GM18517 (cell line): ENCODE data around the gene HBZ.
"Not testable (repeated sequence)": the region's sequence is repeated elsewhere in the genome, so short reads cannot be mapped to it uniquely, and the experiment has no call there.

ENCODE experiments used
- ATAC-seq: cut with Tn5 transposase; IDR thresholded peaks from one replicate; pipeline ENCODE4 v1.9.1; 2021; ENCODE audit warnings: mild to moderate bottlenecking, moderate library complexity; ENCODE audit not compliant: unreplicated experiment

Gene HBZ

DNA sequence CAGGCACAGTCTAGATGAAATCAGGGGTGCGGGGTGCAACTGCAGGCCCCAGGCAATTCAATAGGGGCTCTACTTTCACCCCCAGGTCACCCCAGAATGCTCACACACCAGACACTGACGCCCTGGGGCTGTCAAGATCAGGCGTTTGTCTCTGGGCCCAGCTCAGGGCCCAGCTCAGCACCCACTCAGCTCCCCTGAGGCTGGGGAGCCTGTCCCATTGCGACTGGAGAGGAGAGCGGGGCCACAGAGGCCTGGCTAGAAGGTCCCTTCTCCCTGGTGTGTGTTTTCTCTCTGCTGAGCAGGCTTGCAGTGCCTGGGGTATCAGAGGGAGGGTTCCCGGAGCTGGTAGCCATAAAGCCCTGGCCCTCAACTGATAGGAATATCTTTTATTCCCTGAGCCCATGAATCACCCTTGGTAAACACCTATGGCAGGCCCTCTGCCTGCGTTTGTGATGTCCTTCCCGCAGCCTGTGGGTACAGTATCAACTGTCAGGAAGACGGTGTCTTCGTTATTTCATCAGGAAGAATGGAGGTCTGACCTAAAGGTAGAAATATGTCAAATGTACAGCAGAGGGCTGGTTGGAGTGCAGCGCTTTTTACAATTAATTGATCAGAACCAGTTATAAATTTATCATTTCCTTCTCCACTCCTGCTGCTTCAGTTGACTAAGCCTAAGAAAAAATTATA lies 25.7 kb downstream of the HBZ start:
- ATAC-seq: no peak

DNA sequence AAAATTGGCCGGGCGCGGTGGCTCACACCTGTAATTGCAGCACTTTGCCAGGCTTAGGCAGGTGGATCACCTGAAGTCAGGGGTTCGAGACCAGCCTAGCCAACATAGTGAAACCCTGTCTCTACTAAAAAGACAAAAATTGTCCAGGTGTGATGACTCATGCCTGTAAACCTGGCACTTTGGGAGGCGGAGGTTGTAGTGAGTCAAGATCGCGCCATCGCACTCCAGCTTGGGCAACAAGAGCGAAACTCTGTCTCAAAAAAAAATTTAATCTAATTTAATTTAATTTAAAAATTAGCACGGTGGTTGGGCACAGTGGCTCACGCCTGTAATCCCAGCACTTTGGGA lies 26.2 kb downstream of the HBZ start:
- no peak for ATAC-seq

GRCh38 chr16:179211-180092 lies 27.0 kb downstream of the HBZ start:
- ATAC-seq: no peak

DNA sequence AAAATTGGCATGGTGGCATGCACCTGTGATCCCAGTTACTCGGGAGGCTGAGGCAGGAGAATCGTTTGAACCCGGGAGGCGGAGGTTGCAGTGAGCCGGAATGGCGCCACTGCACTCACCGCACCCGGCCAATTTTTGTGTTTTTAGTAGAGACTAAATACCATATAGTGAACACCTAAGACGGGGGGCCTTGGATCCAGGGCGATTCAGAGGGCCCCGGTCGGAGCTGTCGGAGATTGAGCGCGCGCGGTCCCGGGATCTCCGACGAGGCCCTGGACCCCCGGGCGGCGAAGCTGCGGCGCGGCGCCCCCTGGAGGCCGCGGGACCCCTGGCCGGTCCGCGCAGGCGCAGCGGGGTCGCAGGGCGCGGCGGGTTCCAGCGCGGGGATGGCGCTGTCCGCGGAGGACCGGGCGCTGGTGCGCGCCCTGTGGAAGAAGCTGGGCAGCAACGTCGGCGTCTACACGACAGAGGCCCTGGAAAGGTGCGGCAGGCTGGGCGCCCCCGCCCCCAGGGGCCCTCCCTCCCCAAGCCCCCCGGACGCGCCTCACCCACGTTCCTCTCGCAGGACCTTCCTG lies 27.7 kb downstream of the HBZ start, which contains the start of gene HBQ1:
HBQ1 (plus strand) TSS at position 359 of the 575 bp plus-strand sequence; CDS start at position 387, 28 bp downstream.
- no peak for ATAC-seq

GRCh38 chr16:180681-181564 lies 28.5 kb downstream of the HBZ start:
- no peak for ATAC-seq

DNA sequence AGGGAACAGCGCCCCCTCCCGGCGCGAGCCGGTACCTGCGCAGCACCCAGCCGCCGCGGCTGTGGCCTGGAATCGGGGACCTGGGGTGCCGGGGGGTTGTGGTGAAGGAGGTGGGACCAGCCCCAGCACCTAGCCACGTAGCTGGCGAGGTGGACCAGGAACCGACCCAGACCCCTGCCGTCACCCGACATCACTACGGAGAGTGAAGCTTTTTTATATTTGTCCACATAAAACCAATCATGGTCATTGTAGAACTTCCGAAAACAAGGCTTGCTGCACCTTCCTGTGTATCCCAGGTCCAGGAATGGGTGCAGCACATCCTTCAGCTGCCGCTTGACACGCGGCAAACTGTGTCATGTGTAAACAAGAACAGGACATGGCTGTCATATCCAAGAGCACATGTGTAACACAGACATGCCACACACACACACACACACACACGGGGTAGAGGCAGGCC lies 29.1 kb downstream of the HBZ start:
- ATAC-seq: no peak

DNA sequence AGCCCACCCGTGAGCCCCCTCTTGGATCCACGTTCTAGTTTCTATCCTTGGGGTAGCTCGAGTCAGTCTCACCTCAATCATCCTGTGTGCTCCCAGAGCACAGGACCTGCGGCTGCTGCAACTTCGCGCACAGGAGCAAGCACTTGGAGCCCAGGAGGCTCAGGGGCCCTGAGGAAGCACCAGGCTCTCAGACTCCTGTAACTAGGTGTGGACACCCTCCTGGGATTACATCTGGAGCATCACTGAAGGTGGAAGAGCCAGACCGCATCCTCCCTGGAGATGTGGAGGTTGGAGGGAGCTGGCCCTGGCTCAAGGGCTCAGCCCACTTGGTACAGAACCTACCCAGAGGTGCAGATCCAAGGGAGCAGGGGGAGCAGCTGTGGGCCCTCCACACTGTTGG lies 30.6 kb downstream of the HBZ start:
- ATAC-seq: no peak

DNA sequence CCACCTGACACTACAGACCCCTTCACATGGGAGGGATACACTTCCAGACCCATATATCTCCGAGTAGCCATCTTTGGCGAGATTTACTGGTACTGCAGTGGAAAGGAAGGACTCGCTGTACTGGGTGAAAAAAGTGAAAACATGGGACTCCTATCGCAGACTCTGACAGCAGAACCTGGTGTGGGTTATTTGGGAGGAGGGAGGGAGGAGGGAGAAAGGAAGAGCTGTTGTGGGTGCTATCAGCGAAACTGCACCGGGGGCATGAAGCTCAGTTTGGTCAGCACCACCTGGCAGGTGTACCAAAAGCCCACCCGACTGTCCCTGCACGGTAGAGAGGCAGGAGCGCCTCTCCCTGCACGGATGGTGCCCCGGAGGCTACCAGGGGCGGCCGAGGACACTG lies 32.8 kb downstream of the HBZ start:
- ATAC-seq: no peak

- no peak for ATAC-seq
Measured at GRCh38 chr16:185691-186090, 33.2 kb downstream of the HBZ start.

DNA sequence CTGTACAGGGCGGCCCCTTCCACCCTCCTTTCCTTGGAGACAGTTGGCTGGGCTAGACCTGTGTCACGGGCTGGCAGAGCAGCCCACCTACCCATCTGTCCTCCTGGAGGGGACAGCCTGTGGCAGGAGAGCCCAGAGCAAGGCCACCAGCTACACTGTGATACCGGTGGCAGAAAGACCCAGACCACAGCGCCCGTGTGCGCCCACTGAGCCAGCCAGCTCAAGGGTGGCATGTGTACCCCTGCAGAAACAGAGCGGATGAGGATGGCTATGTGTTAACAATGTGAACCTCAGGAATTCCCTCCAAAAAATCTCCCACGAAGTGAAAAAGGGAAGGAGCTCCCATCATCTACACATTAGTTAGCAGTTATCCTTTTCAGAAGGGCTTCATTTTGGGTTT lies 34.9 kb downstream of the HBZ start:
- no peak for ATAC-seq

- no peak for ATAC-seq
Measured at GRCh38 chr16:188674-189073, 36.2 kb downstream of the HBZ start.

DNA sequence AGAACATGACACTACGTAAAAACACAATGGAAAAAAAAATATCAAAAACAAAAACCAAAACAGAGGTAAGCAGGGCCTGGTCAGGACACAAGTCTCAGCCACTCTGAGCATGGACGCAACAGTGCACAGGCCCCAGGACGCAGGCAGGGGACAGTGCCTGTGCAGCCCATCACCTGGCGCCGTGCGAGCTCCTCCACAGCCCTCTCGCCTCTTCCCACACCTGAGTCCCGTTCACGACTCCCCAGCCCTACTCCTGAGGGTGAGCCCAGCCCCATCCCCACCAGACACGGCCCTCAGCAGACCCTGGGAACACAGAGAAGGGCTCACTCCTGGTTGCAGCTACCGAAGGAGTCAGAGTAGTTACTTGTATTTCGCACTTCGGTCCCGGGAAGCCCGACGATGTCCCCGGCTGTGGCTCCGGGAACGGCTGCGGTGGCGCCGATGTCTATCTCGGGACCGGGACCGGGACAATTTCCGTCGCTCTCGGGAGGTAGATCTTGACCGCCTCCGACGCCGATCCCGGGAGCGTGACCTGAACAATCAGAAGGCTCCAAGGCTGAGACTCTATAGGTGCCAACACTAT lies 37.3 kb downstream of the HBZ start:
- ATAC-seq: no peak

DNA sequence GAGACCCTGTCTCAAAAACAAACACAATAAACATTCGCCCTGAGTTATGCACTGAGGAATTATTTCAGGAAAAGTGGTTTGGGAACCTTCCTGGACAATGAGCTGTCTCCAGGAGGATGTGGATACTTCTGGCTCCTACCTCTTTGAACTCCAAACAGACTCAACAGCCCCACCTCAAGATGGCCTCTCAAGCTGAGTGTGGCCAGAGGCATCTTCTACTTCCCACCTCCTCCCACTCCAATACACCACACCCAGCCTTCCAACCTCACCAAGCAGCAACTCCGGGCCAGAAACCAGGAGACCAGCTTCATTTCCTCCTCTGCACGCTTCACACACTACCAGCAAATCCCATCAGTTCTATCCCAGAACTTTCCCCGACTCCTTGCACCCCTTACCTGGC lies 39.4 kb downstream of the HBZ start:
- no peak for ATAC-seq

GRCh38 chr16:192686-193085 lies 40.2 kb downstream of the HBZ start:
- ATAC-seq: no peak

DNA sequence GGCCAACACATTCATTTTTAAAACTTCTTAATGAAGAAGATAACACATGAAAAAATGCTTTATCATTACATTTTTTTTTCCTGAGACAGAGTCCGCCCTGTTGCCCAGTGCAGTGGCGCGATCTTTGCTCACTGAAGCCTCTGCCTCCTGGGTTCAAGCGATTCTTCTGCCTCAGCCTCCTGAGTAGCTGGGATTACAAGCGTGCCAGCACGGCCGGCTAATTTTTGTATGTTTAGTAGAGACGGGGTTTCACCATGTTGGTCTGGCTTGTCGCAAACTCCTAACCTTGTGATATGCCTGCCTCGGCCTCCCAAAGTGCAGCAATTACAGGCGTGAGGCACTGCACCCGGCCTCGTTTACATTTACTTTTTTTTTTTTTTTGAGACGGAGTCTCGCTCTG lies 41.0 kb downstream of the HBZ start:
- ATAC-seq: no peak

- ATAC-seq: no peak
Measured at GRCh38 chr16:194516-194915, 42.1 kb downstream of the HBZ start.

DNA sequence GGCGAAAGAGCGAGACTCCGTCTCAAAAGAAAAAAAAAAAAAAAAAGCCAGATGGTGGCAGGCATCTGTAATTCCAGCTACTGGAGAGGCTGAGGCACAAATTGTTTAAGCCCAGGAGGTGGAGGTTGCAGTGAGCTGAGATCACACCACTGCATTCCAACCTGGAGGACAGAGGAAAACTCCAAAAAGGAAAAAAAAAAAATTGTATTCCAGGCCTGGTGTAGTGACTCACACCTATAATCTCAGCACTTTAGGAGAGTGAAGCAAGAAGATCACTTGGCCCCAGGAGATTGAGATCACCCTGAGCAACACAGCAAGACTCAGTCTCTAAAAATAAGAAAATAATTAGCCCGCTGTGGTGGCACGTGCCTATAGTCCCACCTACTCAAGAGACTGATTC lies 47.9 kb downstream of the HBZ start:
- ATAC-seq: no peak

DNA sequence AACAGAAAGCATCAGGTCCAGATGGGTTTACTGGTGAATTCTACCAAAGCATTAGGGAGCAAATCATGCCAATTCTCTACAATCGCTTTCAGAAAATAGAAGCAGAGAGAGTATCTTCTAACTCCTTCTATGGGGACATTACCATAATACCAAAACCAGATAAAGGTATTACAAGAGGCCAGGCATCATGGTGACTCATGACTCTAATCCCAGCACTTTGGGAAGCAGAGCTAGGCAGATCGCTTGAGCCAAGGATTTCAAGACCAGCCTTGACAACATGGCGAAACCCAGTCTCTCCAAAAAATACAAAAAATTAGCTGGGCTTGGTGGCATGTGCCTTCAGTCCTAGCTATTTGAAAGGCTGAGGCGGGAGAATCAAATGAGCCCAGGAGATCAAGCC lies 50.8 kb downstream of the HBZ start:
- no peak for ATAC-seq

DNA sequence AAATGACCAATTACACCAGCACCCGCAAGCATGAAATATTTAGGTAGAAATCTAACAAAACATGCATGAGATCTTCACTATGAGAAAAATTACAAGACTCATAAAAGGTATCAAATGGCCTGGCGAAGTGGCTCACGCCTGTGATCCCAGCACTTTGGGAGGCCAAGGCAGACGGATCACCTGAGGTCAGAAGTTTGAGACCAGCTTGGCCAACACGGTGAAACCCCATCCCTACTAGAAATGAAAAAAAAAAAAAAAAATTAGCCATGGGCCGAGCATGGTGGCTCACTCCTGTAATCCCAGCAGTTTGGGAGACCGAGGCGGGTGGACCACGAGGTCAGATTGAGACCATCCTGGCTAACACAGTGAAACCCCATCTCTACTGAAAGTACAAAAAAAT lies 51.6 kb downstream of the HBZ start:
- not testable (repeated sequence) for ATAC-seq
